Left lung (tissue), 10 donors: ENCODE results near the gene PNMT. TPM values are rescaled to one million over a fixed set of nuclear protein-coding genes. Genes with fewer than 3 reads are reported as not detected.

Experiments used
- ATAC-seq: fragments of 200-7000 bp; cut with Tn5 transposase; one replicate; pipeline ENCODE4 v1.9.1; 2020; ENCODE audit warnings: moderate library complexity
- DNase-seq, 4 donors: peaks; one replicate each; pipeline ENCODE4 v3.0.0-alpha.2; 2013 to 2020
- H3K27ac ChIP-seq, 2 donors: fragments of 200-600 bp; sonication (generic) in 1 of 2; one replicate each; pipeline versions ENCODE4 v1.5.0 to v1.8.0; 2020 to 2021
- H3K27me3 ChIP-seq, 2 donors: fragments of 200-600 bp; sonication (generic) in 1 of 2; one replicate each; pipeline versions ENCODE4 v1.5.0 to v1.8.0; 2020 to 2021
- H3K36me3 ChIP-seq, 2 donors: fragments of 200-600 bp; sonication (generic) in 1 of 2; one replicate each; pipeline versions ENCODE4 v1.5.0 to v1.8.0; 2020 to 2021
- H3K4me1 ChIP-seq, 2 donors: fragments of 200-600 bp; one replicate each; pipeline ENCODE4 v1.8.0; 2021
- H3K4me3 ChIP-seq, 2 donors: fragments of 200-600 bp; sonication (generic) in 1 of 2; one replicate each; pipeline versions ENCODE4 v1.5.0 to v1.8.0; 2020 to 2021; ENCODE audit warnings: mild to moderate bottlenecking in 1 of 2
- H3K9me3 ChIP-seq, 2 donors: fragments of 200-600 bp; sonication (generic) in 1 of 2; one replicate each; pipeline versions ENCODE4 v1.5.0 to v1.8.0; 2020 to 2021
- intact Hi-C, 2 donors: fragments of 100-400 bp; cut with DNase I; formaldehyde crosslinking; loops; one replicate each; pipeline versions ENCODE4 v1.11.2 to v1.14.2; 2022
- polyA plus RNA-seq, 6 donors: library from polyadenylated mRNA; unstranded; fragments of 120-200 nt; gene quantifications; one replicate each; pipeline ENCODE4 v1.2.1, GENCODE V29; 2013; ENCODE audit not compliant: insufficient read length in 6 of 6
- total RNA-seq, 2 donors: library from RNA; stranded (reverse); fragmentation: NEBNext Ultra II Directional; extraction: Animal tissue kit (Norgen Biotek cat#: 25700); gene quantifications; one replicate each; pipeline ENCODE4 v1.2.1, GENCODE V29; 2021
- TF ChIP-seq, protein P1 (sequence below), 2 donors: fragments of 200-600 bp; sonication (generic) in 1 of 2; IDR thresholded peaks; one replicate each; pipeline versions ENCODE4 v1.5.0 to v1.8.0; 2021; ENCODE audit warnings: antibody characterized with exemption in 2 of 2
- donor health status: DM: no; HTN: yes; CAD: no.
- donor health status: DM: no; HTN: no; CAD: no.

The PNMT gene
- total and polyA plus RNA-seq, 8 donors, result 0.38 to 2.4 (median 1.7) TPM

DNA sequence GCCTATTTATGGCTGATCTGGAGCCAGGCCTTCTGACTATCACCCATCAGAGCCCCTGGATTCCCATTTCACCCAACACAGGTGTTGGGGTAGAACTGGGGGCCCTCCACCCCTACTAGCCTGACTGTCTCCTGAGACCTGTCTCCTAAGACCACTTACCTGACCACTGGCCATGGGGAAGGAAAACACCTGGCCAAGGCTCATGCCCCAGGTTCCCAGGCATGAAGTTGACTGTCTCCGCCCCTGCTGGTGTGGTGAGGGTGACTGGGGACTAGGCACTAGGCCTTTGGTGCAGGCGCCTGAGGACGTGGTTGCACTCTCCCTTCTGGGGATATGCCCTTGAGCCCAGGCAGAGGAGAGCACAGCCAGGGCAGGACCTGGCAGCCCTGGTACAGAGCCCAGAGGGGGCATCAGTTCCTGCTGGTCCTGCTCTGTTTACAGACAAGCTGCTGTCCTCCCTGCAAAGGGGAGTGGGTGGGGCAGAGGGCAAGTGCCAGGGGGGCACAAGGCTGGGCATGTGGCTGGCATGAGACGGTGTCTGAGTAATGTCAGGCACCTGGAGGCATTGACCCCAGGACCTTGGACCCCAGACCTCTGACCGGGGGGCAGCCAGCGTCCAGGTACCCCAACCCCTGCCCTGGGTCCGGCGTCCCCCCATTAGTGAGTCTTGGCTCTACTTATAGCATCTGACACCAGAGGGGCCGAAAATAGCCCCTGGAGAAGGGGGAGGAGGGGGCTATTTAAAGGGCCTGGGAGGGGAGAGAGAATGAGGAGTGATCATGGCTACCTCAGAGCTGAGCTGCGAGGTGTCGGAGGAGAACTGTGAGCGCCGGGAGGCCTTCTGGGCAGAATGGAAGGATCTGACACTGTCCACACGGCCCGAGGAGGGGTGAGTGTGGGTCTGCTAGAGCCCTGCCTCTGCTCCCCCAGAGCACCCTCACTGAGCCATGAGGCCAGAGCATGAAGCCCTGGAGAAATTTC, 3.4 kb upstream of the PNMT start, which contains the start of gene TCAP:
Gene TCAP (plus strand): TSS at position 769 of the 981 bp plus-strand sequence. CDS start 11 bp downstream, at position 780.
- TF ChIP-seq, protein P1, sequence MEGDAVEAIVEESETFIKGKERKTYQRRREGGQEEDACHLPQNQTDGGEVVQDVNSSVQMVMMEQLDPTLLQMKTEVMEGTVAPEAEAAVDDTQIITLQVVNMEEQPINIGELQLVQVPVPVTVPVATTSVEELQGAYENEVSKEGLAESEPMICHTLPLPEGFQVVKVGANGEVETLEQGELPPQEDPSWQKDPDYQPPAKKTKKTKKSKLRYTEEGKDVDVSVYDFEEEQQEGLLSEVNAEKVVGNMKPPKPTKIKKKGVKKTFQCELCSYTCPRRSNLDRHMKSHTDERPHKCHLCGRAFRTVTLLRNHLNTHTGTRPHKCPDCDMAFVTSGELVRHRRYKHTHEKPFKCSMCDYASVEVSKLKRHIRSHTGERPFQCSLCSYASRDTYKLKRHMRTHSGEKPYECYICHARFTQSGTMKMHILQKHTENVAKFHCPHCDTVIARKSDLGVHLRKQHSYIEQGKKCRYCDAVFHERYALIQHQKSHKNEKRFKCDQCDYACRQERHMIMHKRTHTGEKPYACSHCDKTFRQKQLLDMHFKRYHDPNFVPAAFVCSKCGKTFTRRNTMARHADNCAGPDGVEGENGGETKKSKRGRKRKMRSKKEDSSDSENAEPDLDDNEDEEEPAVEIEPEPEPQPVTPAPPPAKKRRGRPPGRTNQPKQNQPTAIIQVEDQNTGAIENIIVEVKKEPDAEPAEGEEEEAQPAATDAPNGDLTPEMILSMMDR (IDR thresholded peaks at IDR 0.05), result no peak
- no peak within 1 kb of the TSS for H3K4me3 ChIP-seq
- peaks cover 19 to 54% of the 10 kb centered on the region in 2 donors for H3K27me3 ChIP-seq
- DNase-seq, result no peak
- intact Hi-C loops, result no loop called here
- H3K9me3 ChIP-seq, result no peaks in the 10 kb centered on the region
- ATAC-seq, result no peak
- peaks cover 0 to 32% of the 10 kb centered on the region in 2 donors for H3K36me3 ChIP-seq
- H3K4me1 ChIP-seq, result peaks cover 6 to 77% of the 10 kb centered on the region in 2 donors
- no peak within 1 kb of the TSS for H3K27ac ChIP-seq

DNA sequence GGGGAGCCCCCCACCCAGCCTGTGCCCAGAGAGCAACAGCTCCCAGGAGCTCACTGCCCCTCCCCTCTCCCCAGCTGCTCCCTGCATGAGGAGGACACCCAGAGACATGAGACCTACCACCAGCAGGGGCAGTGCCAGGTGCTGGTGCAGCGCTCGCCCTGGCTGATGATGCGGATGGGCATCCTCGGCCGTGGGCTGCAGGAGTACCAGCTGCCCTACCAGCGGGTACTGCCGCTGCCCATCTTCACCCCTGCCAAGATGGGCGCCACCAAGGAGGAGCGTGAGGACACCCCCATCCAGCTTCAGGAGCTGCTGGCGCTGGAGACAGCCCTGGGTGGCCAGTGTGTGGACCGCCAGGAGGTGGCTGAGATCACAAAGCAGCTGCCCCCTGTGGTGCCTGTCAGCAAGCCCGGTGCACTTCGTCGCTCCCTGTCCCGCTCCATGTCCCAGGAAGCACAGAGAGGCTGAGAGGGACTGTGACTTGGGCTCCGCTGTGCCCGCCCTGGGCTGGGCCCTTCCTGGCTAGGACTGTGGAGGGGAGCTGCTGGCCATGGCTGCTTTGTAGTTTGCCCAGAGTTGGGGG, 2.5 kb upstream of the PNMT start:
- intact Hi-C loops, result no loop called here
- H3K27me3 ChIP-seq, result peaks cover 23 to 62% of the 10 kb centered on the region in 2 donors
- DNase-seq, result no peak
- H3K36me3 ChIP-seq, result peaks cover 0 to 24% of the 10 kb centered on the region in 2 donors
- no peaks in the 10 kb centered on the region for H3K9me3 ChIP-seq
- ATAC-seq, result no peak
- no peak overlapping the region for H3K4me3 ChIP-seq
- H3K27ac ChIP-seq, result no peak overlapping the region
- H3K4me1 ChIP-seq, result peaks cover 6 to 69% of the 10 kb centered on the region in 2 donors
- TF ChIP-seq, protein P1 (IDR thresholded peaks at IDR 0.05), result no peak

DNA sequence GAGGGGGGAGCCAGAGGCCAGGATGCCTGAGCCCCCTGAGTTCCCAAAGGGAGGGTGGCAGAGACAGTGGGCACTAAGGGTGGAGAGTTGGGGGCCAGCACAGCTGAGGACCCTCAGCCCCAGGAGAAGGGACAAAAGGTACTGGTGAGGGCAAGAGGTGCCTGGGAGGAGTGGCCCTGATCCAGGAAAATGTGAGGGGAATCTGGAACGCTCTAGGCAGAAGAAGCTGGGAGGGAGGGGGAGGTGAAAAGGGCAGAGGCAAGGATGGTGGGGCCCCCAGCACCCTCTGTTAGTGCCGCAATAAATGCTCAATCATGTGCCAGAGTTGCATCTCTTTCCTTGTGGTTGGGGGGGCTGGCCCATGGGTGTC, 2.0 kb upstream of the PNMT start:
- H3K9me3 ChIP-seq, result no peaks in the 10 kb centered on the region
- peaks cover 0 to 19% of the 10 kb centered on the region in 2 donors for H3K36me3 ChIP-seq
- DNase-seq (no peak), ATAC-seq (no peak)
- H3K4me1 ChIP-seq, result peaks cover 6 to 64% of the 10 kb centered on the region in 2 donors
- TF ChIP-seq, protein P1 (IDR thresholded peaks at IDR 0.05), result no peak
- intact Hi-C loops, result no loop called here
- H3K27me3 ChIP-seq, result peaks cover 27 to 67% of the 10 kb centered on the region in 2 donors
- H3K4me3 ChIP-seq, result no peak overlapping the region
- no peak overlapping the region for H3K27ac ChIP-seq

DNA sequence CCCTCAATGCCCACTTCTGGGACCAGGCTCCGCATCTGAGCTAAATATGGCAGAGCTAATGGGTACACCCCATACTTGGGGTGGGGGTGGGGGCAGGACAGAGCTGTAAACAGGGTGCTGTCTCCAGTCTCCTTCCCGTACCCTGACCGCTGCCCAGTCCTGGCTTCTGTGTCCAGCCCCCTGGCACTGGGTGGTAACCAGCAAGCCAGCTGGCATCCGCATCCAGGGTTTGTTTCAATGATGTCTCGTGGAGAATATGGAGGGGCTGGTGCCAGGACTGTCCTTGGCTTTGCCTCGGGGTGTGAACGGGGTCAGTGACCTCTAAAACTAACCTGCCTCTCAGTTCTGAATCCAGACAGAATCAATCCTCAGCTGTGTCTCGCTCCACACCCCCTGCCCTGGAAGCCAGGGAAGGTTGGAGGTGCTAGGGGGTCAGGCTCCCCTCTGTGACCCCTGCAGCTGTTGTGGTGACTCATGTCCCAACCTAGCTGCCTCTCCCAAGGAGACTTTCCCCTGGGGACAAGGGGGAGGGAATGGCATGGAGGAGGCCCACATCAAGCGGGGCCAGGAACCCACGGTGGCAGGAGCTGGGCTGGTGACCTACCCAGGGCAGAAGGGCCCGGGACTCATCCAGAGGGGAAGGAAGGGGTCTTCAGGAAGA, 1.5 kb upstream of the PNMT start:
- DNase-seq, result no peak
- Histone ChIP-seq H3K27ac (peak overlapping the region in 1 of 2 donors; percentile 23), H3K9me3 (no peaks in the 10 kb centered on the region), H3K4me1 (peaks cover 6 to 59% of the 10 kb centered on the region in 2 donors), H3K4me3 (no peak overlapping the region), H3K36me3 (peaks cover 0 to 14% of the 10 kb centered on the region in 2 donors), H3K27me3 (peaks cover 29 to 72% of the 10 kb centered on the region in 2 donors)
- no peak for ATAC-seq
- intact Hi-C loops, result no loop called here
- TF ChIP-seq, protein P1 (IDR thresholded peaks at IDR 0.05), result no peak
